Ectodermal cell (in vitro differentiated cells): ENCODE data around the gene TSPAN18.

Experiments used
- H3K27ac ChIP-seq: 2 replicates; pipeline ENCODE4 v1.7.0; 2013; ENCODE audit warnings: mild to moderate bottlenecking, low read depth, low read length; ENCODE audit not compliant: insufficient read depth, poor library complexity, severe bottlenecking
- H3K27me3 ChIP-seq: 2 replicates; pipeline ENCODE4 v1.7.0; 2013; ENCODE audit warnings: mild to moderate bottlenecking, low read length; ENCODE audit not compliant: insufficient read depth, control insufficient read depth, poor library complexity, severe bottlenecking
- H3K36me3 ChIP-seq: one replicate; pipeline ENCODE4 v1.7.0; 2013; ENCODE audit warnings: low read length; ENCODE audit not compliant: control insufficient read depth, insufficient read depth
- H3K4me1 ChIP-seq: one replicate; pipeline ENCODE4 v1.7.0; 2013; ENCODE audit warnings: low read length; ENCODE audit not compliant: control insufficient read depth, insufficient read depth
- H3K4me3 ChIP-seq: 2 replicates; pipeline ENCODE4 v1.7.0; 2013; ENCODE audit warnings: low read depth, low read length, control low read depth; ENCODE audit not compliant: insufficient read depth
- H3K9me3 ChIP-seq: 2 replicates; pipeline ENCODE4 v1.7.0; 2013; ENCODE audit warnings: mild to moderate bottlenecking, low read length, moderate library complexity; ENCODE audit not compliant: control insufficient read depth
- WGBS, 2 experiments: methylation state at CpG; one replicate each; pipeline ENCODE4 v1.1.7; 2013; ENCODE audit warnings: missing lambda C conversion rate in 2 of 2; 5-methylcytosine and 5-hydroxymethylcytosine counted together

Gene TSPAN18

GRCh38 chr11:44893846-44894617 lies 167.3 kb downstream of the TSPAN18 start:
- no peak overlapping the region for H3K27ac ChIP-seq
- H3K4me1 ChIP-seq: peaks cover 28% of the 10 kb centered on the region
- H3K27me3 ChIP-seq: no peaks in the 10 kb centered on the region
- WGBS, 2 experiments: 44 to 47% methylated on average over 19 of the region's 21 CpGs
- H3K36me3 ChIP-seq: peaks cover 7% of the 10 kb centered on the region
- no peak overlapping the region for H3K4me3 ChIP-seq
- no peaks in the 10 kb centered on the region for H3K9me3 ChIP-seq

GRCh38 chr11:44899959-44900358 lies 173.2 kb downstream of the TSPAN18 start:
- Histone ChIP-seq H3K4me3 (no peak overlapping the region), H3K27ac (no peak overlapping the region), H3K9me3 (no peaks in the 10 kb centered on the region), H3K4me1 (no peaks in the 10 kb centered on the region), H3K27me3 (no peaks in the 10 kb centered on the region), H3K36me3 (peaks cover 7% of the 10 kb centered on the region)
- 82 to 88% methylated on average over 3 of the region's 3 CpGs for WGBS, 2 experiments

DNA sequence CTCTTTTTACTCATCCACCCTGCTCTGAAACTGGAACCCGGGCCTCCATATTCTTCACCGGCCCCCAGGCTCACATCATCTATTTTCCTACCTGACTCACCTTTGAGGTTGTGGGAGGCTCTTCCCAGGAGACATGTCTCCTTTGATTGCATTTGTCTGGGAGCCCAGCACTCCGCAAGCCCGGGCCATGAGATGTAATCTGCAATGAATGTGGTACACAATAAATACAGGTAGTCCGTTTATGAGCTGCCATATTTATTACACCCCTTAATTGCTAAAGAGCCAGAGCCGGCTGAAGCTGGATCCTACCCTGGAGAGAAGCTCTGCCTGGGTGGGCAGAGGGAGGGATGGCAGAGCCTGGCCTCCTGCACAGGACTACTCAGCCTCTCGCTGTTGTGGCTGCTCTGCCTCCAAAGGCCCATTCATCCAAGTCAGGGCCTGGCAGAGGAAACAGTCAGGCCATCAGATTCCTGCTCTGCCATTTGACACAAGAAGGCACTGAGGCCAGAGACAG lies 174.4 kb downstream of the TSPAN18 start:
- Histone ChIP-seq H3K4me3 (no peak overlapping the region), H3K4me1 (no peaks in the 10 kb centered on the region), H3K27me3 (no peaks in the 10 kb centered on the region), H3K27ac (no peak overlapping the region), H3K9me3 (no peaks in the 10 kb centered on the region), H3K36me3 (peaks cover 7% of the 10 kb centered on the region)
- WGBS, 2 experiments: 91 to 94% methylated on average over 7 of the region's 7 CpGs

DNA sequence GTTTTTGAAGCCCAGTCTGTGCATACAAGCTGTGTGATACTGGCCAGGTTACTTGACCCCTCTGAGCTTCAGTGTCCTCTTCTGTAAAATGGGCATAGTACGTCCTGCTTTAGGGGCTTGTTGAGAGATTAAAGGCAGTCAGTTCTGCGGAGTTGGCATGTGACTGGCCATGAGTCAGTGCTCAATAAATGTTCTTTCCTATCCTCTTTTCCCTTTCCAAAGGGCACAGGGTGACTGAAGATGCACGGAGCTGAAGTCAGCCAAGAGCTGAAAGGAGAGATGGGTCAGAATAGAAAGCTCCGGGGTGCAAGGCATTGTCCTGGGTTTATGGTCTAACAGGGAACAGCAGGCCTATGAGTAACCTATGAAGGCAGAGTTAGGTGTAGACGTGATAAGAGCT lies 175.0 kb downstream of the TSPAN18 start:
- 93 to 95% methylated on average over 5 of the region's 5 CpGs for WGBS, 2 experiments
- Histone ChIP-seq H3K4me1 (no peaks in the 10 kb centered on the region), H3K27me3 (no peaks in the 10 kb centered on the region), H3K9me3 (no peaks in the 10 kb centered on the region), H3K27ac (no peak overlapping the region), H3K4me3 (no peak overlapping the region), H3K36me3 (peaks cover 7% of the 10 kb centered on the region)

- Histone ChIP-seq H3K4me1 (peaks cover 1% of the 10 kb centered on the region), H3K4me3 (no peak overlapping the region), H3K36me3 (peaks cover 4% of the 10 kb centered on the region), H3K27ac (no peak overlapping the region), H3K9me3 (no peaks in the 10 kb centered on the region), H3K27me3 (no peaks in the 10 kb centered on the region)
- 76 to 77% methylated on average over 7 of the region's 7 CpGs for WGBS, 2 experiments
These were observed 176.3 kb downstream of the TSPAN18 start for GRCh38 chr11:44903035-44903434.

DNA sequence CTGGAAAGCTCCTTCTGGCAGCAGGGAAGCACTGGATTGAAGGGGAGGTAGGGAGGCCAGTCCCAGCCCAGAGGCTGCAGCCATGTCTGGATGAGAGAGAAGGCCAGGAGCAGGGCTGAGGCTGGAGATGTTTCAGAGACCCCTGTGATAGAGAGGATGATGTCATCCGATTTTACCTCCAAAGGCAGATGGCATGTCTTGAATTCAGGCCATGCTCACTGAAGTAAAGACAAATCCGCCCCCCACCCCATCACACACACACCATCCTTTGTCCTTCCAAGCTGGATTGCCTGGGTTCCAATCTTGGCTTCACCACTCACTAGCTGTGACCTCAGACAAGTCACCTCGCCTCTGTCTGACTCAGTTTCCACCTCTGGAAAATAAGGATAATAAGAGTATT lies 176.8 kb downstream of the TSPAN18 start:
- WGBS, 2 experiments: 84 to 94% methylated on average over 3 of the region's 3 CpGs
- Histone ChIP-seq H3K4me3 (no peak overlapping the region), H3K27ac (no peak overlapping the region), H3K27me3 (no peaks in the 10 kb centered on the region), H3K4me1 (peaks cover 3% of the 10 kb centered on the region), H3K36me3 (no peaks in the 10 kb centered on the region), H3K9me3 (no peaks in the 10 kb centered on the region)

- Histone ChIP-seq H3K27ac (no peak overlapping the region), H3K36me3 (no peaks in the 10 kb centered on the region), H3K4me1 (peaks cover 9% of the 10 kb centered on the region), H3K27me3 (no peaks in the 10 kb centered on the region), H3K4me3 (no peak overlapping the region), H3K9me3 (no peaks in the 10 kb centered on the region)
- WGBS, 2 experiments: 83 to 85% methylated on average over 11 of the region's 12 CpGs
These were observed 177.7 kb downstream of the TSPAN18 start for GRCh38 chr11:44904261-44905020.

- no peaks in the 10 kb centered on the region for H3K9me3 ChIP-seq
- no peak overlapping the region for H3K27ac ChIP-seq
- H3K27me3 ChIP-seq: no peaks in the 10 kb centered on the region
- H3K36me3 ChIP-seq: no peaks in the 10 kb centered on the region
- peaks cover 10% of the 10 kb centered on the region for H3K4me1 ChIP-seq
- WGBS, 2 experiments: 44 to 50% methylated on average over 9 of the region's 9 CpGs
- no peak overlapping the region for H3K4me3 ChIP-seq
These were observed 178.5 kb downstream of the TSPAN18 start for GRCh38 chr11:44905131-44905866.

DNA sequence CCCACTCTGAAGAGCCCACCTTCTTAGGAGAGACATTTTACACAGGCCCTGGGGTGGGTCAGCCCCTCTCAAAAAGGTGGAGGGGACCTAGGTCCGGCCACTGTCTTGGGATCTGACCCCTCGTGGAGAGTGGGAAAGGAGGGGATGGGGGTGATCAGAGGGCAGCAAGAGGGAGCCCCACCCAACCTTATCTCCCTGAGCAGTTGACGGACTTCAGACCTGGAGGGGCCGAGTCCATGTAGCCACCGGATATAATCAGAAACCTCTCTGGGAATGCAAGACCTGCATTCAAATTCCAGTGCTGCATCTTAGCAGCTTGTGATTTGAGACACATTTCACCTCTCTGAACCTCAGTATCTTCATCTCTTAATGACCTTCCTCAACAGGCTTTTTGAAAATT lies 179.9 kb downstream of the TSPAN18 start:
- 71 to 76% methylated on average over 5 of the region's 5 CpGs for WGBS, 2 experiments
- Histone ChIP-seq H3K4me3 (no peak overlapping the region), H3K27ac (no peak overlapping the region), H3K4me1 (peaks cover 18% of the 10 kb centered on the region), H3K9me3 (no peaks in the 10 kb centered on the region), H3K27me3 (no peaks in the 10 kb centered on the region), H3K36me3 (no peaks in the 10 kb centered on the region)

- 89 to 90% methylated on average over 14 of the region's 14 CpGs for WGBS, 2 experiments
- H3K4me3 ChIP-seq: no peak overlapping the region
- peaks cover 23% of the 10 kb centered on the region for H3K4me1 ChIP-seq
- no peaks in the 10 kb centered on the region for H3K27me3 ChIP-seq
- H3K36me3 ChIP-seq: no peaks in the 10 kb centered on the region
- no peak overlapping the region for H3K27ac ChIP-seq
- no peaks in the 10 kb centered on the region for H3K9me3 ChIP-seq
These were observed 182.8 kb downstream of the TSPAN18 start for GRCh38 chr11:44909557-44909956.
